Neural progenitor cell (in vitro differentiated cells): ENCODE measurements around the gene GOLGA7B.

Experiments
- CTCF ChIP-seq: fragments of 200-600 bp; sonication (generic); IDR thresholded peaks from 2 replicates; pipeline ENCODE4 v1.5.1; 2017; ENCODE audit warnings: antibody characterized with exemption, mild to moderate bottlenecking
- EZH2phosphoT487 ChIP-seq: fragments of 200-600 bp; sonication (generic); IDR thresholded peaks from 2 replicates; pipeline ENCODE4 v1.6.1; 2017; ENCODE audit warnings: antibody characterized with exemption

GRCh38 chr10:97863808-97864207 is 14.2 kb downstream of the GOLGA7B start:
- TF ChIP-seq EZH2phosphoT487 (no peak), CTCF (no peak)
